Hematopoietic multipotent progenitor cell treated with erythropoietin and hydrocortisone succinate and interleukin-3 and kit ligand, for 8 days (in vitro differentiated cells): ENCODE measurements around the gene SEC11A.
A peak's percentile ranks its signal among the peaks of the same experiment; 100 is the strongest.
"Not testable (repeated sequence)": the region's sequence is repeated elsewhere in the genome, so short reads cannot be mapped to it uniquely, and the experiment has no call there.

Experiments used
- DNase-seq: peaks from one replicate; pipeline ENCODE4 v3.0.0-alpha.2; 2015

Gene SEC11A

DNA sequence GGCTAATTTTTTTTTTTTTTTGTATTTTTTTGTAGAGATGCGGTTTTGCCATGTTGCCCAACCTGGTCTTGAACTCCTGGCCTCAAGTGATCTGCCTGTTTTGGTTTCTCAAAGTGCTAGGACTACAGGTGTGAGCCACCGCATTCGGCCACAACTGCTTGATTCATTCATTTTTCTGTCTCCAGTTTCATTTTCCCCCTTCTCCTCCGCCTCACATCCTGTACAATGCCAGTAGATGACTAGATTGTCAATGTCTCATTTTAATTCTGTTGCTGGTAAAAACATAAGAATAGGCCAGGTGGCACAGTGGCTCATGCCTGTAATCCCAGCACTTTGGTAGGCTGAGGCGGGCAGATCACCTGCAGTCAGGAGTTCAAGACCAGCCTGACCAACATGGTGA, 20.4 kb upstream of the SEC11A start:
- DNase-seq = no peak

DNA sequence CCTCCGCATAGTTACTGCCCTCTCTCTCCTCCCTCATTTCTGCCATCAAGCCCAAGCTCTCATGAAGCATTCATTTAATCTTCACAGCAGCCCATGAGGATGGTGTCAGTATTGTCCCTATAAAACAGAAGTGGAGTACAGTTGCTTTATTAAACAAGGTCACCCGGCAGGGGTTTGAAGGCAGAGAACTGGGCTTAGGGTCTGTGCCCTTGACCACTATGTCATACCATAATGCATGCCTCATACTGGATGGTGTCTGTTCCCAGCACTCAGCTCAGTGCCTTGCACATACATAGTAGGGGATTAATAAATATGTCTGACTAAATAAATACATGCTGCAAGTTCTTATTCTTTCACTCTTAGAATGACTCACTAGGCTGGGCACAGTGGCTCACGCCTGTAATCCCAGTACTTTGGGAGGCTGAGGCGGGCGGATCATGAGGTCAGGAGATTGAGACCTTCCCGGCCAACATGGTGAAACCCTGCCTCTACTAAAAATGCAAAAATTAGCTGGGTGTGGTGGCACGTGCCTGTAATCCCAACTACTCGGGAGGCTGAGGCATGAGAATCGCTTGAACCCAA, 19.6 kb upstream of the SEC11A start:
- DNase-seq = peak; percentile 31

DNA sequence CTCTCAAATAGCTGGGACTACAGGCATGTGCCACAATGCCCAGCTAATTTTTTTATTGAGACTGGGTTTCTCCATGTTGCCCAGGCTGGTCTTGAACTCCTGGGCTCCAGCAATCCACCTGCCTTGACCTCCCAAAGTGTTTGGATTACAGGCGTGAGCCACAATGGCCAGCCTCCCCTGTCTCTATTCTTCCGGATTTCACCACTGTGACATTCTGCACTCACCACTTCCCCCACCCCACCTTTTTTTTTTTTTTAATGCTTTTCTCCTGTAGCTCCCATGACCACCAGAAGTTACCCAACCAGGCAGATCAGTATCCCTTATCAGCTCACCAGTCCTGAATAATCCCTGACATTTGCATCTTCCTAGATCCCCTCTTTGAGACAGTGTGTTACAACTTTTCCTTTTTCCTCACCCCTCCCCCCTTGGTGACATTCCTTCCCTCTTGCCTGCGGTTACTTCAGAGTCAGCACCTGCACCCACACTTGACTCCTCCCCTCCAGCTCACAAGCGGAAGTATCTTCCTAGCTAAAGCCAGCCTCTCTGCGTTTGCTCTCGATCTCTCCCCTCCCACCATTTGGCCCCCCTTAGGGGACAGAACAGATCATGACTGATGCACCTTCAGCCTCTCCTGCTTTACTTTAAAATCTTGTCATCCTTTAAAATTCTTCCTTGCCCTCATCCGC, 19.0 kb upstream of the SEC11A start:
- DNase-seq = peak; percentile 84

DNA sequence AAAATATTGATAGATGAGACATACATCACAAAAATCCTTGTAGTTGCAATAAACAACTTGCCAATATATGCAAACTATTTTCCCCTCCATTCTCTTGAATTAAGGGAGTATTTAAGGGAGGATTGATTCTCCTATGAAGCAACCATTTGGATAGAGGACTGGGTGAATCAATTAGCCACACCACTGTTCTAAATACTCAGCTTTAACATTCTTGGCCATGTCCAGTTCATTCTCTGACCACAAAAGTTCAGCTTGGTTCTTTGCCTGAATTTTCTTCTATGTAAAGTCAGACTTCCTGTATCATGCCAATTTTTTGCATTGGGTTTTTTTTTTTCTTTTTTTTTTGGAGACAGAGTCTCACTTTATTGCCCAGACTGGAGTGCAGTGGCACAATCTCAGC, 15.8 kb upstream of the SEC11A start:
- DNase-seq = no peak

DNA sequence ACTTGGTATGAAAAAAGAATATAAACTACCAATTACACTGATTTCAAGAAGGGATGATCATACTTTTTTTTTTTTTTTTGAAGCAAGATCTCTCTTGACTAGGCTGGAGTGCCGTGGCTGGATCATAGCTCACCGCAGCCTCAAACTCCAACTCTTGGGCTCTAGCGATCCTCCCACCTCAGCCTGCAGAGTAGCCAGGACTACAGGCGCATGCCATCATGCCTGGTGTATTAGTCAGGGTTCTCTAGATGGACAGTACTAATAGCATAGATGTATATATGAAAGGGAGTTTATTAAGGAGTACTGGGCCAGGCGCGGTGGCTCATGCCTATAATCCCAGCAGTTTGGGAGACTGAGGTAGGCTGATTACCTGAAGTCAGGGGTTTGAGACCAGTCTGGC, 11.5 kb upstream of the SEC11A start:
- DNase-seq = no peak

DNA sequence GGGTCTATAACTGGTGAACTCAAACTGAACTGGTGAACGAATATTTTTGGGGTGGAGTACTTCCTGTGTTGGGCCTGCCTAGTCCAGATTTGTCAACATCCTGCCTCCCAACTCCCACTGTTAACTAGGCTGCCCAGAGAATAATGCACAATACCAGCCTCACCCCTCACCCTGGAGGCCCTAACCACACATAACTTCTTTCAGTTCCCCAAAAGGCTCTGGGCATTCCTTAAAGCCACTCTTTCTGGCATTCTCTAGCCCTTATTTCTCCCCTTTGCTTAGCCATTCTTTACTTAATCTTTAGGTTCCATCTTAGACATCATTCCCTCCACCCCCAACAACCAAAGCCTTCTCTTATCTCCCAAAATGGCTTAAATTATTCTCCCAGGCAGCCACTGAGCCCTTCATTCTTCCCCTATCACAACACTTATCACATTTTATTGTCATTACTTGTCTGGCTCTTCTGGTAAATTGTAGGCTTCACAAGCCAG, 9.1 kb upstream of the SEC11A start:
- peak; percentile 29 for DNase-seq

DNA sequence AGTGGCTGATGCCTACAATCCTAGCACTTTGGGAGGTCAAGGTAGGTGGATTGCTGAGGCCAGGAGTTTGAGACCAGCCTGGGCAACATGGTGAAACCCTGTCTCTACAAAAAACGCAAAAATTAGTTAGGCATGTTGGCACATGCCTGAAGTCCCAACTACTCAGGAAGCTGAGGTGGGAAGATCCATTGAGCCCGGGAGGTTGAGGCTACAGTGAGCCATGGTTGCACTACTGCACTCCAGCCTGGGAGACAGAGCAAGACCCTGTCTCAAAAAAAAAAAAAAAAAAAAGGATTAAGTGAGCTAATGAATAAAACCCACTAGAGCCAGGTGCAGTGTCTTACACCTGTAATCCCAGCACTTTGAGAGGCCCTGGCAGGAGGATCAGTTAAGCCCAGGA, 6.7 kb upstream of the SEC11A start:
- DNase-seq = no peak

DNA sequence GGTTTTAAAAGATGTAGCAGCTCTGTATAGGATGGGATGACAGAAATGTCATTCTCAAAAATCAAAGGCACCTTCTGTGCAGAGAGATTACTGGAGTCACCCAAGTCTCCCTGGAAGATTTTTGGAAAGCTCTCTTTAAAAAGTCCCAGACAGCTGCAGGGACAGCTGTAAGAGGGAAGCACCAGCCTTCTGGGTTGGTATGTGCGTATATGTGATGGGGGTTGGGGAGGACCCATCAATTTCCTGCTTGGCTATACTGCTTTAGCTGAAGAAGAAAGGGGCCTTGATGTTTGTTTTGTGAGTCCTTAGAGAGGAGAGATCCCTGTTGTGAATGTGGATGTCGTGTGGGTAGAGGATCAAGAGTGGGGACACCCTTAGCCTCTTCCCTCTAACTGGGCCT, 5.4 kb upstream of the SEC11A start:
- DNase-seq = no peak

DNA sequence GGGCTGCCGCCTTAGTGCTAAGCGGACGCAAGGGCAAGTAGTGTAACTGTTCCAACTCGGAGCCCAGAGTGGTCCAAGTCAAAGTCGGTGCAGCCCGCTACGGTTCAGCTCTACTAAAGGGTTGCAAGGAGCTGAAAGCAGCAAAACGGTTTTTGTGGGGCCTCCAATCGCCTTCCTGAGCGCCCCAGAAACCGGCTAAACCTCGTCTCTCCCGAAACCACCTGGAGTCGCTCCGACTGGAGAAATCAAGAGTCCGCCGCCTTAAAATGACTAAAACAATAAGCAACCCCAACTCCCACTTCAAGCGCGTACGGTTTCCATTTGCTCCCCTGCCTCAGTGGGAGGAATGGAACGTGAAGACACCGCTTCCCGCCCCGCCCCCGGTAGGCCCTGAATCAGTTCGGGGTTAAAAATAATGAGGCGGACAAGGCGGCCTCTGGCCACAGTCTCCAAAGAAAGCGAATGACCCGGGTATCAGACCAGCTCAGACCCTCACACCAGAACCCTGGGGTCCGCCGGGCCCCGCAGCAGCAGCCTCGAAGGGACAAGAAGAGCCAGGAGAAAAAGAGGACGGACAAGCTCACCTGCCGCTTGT, 401 bp downstream of the SEC11A start:
- DNase-seq = peak; percentile 47

DNA sequence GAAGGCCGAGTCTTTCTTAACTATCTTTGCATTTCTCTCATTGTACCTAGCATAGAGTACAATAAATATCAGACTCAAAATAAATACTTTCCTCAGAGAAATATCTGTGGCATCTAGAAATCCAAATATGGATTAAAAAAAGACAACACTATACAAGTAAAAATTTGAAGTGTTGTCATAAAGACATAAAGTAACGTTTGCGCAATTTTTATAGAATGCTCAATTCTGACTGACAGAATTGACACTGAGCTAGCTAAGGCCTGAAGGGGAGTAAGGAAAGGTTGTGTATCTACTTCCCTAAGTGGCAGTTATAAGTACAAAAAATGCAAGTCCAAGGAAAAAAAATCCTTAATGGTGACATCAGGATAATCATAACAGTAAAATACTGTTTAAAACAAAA, 1.1 kb downstream of the SEC11A start:
- DNase-seq = no peak

DNA sequence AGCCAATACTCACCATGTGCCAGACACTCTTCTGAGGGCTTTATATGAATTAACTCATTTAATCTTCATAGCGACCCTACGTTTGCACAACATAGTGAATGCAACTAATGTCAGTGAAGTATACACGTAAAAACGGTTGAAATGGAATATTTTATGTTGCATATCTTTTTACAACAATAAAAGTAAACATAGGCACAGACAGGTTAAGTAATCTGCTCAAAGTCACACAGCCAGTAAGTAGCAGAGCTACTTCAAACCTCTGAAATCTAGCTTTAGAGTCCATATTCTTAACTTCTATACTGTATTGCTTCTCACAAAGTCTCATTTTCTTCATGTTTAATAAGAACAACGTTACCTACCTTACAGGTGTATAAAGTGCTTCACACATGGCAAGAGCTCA, 1.6 kb downstream of the SEC11A start:
- DNase-seq = no peak

DNA sequence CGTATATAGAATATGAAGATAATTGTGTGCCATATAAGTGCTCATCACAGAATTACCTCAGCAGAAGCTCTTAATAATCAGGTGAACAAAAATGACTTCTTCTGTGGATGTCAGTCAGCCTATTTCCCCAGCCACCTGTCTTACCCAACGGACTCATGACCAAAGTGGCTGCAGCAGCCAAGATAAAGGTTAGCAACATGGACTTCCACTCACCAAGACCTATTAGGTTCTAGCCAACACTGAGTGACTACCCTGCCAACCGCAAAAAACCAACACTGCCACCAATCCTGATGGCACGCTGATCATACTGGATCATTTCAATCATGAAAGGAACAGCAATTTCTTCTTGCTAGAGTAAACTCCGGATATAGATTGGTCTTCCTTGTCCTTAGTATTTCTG, 12.1 kb downstream of the SEC11A start:
- DNase-seq = no peak

DNA sequence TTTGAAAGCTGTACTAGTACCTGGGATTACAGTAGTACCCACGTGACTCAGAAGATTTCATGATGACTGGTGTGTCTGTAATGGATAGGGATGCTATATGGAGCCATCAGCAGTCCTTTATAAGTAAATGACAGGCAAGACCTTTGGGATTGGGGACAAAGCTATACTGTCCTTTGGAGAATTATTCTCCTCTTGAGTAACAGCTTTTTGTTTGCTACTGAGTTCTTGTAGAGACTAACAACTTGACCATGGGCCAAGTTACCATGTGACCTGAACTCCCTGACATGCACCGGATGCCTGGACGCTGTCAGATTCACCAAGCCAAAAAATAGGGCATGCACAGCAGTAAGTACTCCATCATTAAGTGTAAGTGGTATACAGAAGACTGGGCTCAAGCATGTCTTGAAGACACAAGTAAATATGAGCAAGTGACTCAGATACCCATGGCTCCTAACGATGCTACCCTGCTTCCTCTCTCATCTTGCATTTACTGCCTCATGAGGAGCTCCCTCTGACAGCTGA, 12.9 kb downstream of the SEC11A start:
- DNase-seq = no peak

DNA sequence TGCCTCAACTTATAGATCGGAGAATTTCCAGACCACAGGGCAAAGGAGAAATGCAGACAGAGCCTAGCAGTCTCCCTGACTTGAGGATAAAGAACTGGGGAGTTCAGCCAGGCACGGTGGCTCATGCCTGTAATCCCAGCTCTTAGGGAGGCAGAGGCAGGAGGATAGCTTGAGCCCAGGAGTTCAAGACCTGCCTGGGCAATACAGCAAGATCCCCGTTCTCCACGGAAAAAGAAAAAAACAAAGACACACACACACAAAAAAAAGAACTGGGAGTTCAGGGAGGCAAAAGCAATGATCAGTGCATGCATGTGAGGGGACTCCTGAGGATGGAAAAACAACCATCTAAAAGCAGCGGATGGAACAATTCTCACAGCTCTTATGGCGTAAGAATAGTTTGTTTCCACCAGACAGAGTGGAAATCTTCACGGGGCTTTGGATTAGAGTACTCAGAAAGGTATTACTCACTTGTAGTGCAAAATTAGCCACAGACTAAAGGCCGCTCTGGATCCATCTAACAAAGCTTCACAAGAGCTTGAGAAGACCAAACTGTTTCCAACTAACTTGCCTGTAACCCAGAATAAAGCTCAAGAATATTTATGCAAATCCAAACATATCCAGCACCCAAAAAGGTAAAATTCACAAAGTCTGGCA, 16.3 kb downstream of the SEC11A start:
- DNase-seq = no peak

DNA sequence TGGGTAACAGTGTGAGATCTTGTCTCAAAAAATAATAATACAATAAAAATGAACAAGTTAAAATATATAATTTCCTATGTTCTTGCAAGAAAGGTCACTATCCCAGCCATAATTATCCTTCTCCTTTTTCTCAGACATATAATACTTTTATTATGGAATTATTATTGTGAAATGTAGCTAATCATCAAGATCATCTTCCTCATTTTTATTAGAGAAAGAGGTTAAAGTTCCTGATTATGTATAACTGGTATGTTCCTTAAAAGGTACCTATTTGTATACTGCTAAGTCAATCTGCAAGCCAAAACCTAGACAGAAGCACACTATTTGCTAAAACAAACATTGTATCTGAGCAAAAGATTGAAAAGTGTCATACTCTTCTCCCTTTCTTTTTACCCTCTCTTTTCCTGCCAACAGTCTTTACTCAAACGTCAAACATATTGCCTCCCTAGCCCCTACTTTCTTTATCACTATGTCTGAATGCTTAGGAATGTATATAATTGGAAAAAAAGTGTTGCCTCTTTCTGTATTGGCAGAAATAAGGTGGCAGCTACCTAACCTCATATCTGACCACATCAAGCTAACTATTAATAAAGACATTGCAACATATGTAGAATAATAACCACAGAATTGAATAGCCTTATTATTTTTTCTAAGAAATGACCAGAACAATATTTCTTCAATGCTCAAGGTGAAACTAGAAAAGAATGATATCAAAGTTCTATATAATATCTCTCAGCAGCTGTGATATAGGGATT, 18.5 kb downstream of the SEC11A start:
- no peak for DNase-seq

DNA sequence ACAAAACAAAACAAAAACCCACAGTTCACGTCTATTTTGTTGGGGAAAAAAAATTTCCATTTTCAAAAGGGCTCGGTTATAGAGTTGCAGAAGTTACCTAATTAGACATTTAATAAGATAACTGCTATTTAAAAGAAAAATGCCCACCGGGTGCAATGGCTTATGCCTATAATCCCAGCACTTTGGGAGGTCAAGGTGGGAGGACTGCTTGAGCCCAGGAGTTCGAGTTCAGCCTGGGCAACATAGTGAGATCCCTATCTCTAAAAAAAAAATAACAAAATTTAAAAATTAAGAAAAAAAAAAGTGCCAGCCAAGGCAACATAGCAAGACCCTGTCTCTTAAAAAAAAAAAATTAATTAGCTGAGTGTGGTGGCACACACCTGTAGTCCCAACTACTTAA, 19.2 kb downstream of the SEC11A start:
- no peak for DNase-seq

DNA sequence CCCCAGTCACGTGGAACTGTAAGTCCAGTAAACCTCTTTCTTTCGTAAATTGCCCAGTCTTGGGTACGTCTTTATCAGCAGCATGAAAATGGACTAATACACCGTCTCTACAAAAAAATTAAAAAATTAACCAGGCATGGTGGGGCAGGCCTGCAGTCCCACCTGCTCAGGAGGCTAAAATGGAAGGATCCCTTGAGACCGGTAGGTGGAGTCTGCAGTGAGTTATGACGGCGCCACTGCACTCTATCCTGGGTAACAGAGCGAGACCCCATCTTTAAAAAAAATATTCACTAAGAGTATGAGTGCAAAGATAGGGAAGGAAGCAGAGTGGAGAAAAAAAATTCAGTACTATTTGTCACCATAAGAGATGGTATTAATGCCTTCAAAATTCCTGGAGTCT, 25.6 kb downstream of the SEC11A start:
- no peak for DNase-seq

DNA sequence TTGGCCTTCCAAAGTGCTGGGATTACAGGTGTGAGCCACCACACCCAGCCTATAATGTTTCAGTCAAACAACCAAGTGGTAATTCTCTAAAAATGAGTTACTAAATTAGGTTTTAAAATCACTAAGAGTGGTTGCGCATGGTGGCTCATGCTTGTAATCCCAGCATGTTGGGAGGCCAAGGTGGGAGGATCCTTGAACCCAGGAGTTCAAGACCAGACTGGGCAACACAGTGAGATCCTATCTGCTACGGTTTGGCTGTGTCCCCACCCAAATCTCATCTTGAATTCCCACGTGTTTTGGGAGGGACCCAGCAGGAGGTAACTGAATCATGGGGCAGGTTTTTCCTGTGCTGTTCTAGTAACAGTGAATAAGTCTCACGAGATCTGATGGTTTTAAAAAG, 26.1 kb downstream of the SEC11A start:
- DNase-seq = no peak

DNA sequence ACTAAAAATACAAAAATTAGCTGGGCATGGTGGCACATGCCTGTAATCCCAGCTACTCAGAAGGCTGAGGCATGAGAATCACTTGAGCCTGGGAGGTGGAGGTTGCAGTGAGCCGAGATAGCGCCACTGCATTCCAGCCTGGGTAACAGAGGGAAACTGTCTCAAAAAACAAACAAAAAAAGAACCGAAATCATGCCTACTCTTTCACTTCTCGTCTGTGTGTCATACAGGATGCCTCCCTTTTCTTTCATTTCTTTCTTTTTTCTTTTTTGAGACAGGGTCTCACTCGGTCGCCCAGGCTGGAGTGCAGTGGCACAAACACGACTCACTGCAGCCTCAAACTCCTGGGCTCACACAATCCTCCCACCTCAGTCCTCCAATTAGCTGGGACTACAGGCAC, 29.5 kb downstream of the SEC11A start:
- not testable (repeated sequence) for DNase-seq

DNA sequence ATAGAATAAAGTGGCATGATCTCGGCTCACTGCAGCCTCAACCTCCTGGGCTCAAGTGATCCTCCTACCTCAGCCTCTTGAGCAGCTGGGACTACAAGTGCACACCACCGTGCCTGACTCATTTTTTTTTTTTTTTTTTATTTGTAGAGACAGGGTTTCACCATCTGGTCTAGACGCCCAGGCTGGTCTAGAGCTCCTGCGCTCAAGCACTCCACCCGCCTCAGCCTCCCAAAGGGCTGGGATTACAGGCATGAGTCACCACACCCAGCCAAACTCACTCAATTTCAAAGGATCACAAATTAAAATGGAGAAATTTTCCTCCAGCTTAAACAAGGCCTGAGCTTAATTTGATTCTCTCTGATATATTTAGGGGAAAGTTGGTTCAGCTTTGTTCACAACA, 30.6 kb downstream of the SEC11A start:
- peak; percentile 53 for DNase-seq

DNA sequence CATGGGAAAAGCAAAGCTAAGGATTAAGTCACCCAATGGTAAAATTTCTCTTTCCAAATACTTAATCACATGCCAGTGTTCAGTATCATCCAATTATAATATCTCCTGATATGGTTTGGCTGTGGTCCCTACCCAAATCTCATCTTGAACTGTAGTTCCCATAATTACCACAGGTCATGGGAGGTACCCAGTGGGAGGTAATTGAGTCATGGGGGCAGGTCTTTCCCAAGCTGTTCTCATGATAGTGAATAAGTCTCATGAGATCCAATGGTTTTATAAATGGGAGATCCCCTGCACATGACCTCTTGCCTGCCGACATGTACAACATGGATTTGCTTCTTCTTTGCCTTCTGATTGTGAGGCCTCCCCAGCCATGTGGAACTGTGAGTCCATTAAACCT, 31.8 kb downstream of the SEC11A start:
- peak; percentile 32 for DNase-seq

DNA sequence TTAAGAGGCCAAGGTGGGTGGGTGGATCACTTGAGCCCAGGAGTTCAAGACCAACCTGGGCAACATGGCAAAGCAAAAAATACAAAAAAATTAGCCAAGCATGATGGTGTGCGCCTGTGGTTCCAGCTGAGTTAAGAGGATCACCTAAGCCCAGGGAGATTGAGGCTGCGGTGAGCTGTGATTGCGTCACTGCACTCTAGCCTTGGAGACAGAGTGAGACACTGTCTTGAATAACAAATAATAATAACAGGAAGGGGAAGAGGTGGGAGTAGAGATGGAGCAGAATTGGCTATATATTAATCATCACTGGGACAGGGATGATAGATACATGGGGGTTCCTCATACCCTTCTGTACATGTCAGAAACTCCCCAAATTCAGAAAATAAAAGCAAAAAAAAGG, 34.1 kb downstream of the SEC11A start:
- no peak for DNase-seq

DNA sequence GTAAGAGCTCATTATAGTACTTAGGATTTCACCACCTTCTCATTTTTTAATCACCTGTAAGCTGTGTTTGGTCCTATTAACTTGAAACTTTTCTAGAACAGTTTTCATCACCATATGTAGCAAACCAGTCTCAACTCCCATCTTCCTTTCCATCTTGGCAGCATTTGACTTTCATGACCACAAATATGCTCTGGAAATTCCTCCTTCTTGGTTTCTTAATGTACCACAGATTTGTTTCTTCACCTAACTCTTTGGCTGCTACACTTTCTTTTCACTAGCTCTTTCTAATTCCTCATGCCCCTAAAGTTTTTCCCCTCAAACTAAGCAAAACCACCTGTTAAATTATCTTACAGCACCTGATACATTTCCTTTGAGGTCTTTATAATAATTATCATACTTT, 44.7 kb downstream of the SEC11A start:
- DNase-seq = no peak
